SHP77 (cell line): ENCODE measurements around the gene CNTN6.

Experiments used
- DNase-seq, 2 experiments: peaks; one replicate each; lab custom pipeline; 2025; lab: John Stamatoyannopoulos, UW

Gene CNTN6

DNA sequence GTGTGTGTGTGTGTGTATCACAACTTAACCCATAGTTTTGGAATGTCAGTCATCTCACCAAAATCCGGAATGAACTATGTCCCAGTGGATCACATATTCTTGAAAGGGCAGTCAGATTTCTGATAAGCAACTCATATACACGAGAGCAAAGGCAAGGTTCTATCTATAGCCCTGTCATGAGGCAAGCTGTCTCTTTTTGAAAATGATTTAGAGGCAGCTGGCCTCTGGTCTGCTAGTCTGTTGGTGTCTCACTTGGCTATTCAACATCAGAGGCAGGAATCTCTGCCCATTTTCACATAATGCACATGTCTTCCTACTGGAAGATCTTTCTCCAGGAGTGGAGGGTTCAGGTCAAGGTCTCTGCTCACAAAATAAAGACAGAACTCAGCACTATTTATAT, 79.8 kb downstream of the CNTN6 start:
- no peak for DNase-seq

DNA sequence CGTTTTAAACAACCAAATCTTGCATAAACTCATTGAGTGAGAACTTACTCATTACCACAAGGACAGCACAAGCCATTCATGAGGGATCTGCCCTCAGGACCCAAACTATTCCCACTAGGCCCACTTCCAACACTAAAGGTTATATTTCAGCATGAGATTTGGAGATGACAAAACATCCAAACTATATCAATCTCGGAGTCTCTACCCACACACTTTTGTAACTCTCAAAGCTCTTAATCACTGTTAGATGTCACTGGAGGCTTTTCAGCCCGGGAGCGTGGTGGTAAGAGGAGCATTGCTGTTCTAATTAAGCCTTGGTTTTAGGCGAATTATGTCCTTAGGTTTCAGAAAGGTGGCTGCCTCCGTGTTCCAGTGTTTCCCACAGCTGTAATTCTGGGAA, 86.3 kb downstream of the CNTN6 start:
- no peak for DNase-seq

DNA sequence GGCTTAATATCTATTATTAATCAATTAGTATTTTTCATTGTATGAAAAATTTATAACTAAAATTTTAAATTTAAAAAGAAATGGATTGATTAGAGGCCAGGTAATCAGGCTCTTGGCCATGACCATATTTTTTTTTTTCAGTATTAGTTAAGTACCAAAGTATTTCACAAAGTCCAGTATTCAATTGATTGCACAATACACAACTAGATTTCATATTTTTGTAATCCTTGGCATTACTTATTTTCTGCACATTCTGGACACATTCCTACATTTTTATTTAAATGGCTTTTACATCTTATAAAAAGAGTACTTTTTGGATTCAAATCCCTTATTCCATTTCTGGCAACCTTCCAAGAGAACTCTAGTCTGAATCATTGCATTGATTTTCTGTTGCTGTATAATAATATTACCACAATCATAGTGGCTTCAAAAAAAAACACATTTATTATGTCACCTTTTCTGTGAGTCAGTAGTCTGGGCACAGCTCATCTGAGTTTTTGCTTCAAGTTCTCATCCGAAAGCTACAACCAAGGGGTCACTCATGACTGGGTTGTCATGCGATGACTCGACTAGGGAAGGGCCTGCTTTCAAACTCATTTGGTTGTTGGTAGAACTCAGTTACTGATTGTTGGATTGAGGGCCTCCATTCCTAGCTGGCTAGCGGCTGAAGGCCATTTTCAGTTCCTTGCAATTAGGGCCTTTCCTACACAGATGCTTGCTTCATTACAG, 90.7 kb downstream of the CNTN6 start:
- no peak for DNase-seq

DNA sequence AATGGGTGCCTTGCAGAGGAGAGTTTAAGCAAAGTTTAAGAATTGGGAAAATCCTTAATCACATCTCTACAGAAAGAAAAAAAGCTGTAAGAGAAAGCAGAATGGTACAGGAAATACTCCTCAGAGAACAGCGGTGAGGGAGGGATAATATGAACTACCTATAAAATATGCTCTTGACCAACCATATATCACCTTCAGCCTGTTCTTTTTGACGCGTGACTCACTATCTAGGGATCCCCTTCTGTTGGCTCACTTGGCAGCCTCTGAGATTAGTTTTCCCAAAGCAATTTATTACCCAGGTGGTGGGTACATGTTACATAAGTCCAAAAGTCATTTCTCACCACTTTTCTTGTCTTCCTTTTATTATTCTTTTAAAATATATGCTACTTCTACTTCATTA, 97.7 kb downstream of the CNTN6 start:
- DNase-seq = no peak

GRCh38 chr3:1191026-1191425, 98.2 kb downstream of the CNTN6 start:
- DNase-seq = no peak

DNA sequence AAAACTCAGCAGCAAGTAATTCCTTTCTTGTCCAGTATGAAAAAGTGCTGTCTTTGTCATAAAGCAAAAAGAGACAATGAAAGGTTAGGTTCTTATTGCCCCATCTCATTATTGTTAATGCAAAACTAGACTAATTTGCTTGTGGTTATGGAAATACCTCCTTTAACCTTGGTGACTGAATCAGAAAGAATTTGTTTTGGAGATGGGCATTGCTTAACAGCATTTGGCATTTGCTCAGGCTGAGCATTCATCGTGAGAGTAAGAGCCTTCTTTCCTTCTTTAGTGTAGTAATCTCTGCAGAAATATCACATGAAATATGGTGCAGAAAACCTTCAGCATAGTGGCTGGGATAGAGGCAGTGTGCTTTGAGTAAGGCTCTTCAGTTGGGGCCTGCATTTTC, 103.1 kb downstream of the CNTN6 start:
- DNase-seq = no peak

DNA sequence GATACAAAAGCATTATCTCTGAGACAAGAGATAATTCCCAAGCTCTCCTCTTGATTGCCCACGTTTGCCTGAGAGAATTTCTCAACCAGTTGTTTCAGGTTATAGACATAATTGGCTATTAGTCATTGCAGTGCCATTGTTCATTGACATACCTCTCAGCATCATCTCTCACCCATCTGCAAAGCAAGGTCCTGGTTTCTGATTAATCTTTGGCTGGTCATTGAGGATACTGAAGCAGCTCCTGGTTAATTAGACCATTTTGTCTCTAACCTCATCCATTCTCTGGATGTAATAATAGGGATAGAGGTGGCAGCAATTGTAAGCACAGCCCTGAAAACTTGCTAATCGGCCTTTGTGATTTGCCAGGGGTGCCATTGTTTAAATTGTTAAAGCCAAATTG, 104.2 kb downstream of the CNTN6 start:
- no peak for DNase-seq

DNA sequence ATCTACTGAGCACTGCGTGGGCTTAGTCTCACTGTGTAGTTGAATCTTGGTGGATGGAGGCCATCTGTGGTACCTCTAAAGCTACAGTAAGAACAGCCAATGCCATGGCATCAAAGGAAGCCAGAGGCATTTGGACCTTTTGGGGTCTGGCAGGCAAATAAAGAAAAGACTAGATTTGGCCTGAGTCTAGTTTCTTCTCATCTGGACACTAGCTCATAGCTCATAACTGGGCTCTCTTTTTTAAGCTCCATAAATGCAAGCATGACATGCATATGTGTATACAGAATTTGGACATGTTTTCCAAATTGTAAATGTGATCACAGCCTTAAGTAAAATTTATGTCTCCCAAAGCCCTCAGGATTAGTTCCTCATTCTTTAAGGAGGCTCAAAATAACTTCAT, 107.5 kb downstream of the CNTN6 start:
- DNase-seq = no peak

DNA sequence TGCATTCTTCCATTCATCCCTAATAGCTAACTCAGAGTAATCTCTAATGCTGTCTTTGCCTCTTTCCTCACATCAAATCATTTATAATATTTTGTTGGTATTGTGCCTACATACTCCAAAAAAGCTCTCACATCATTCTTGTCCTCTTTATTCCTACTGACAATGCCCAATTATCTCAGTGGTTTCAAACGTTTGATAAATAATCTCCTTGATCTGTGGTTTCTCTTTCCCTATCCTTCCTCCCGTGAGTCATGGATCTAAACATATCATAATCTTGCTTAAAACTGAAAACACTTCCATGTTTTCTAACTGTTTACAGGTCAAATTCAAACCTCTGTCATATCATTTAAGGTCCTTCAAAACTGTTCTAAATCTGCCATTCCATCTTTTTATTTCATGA, 115.1 kb downstream of the CNTN6 start:
- DNase-seq = no peak

- no peak for DNase-seq
Observed at GRCh38 chr3:1214933-1215332, 122.1 kb downstream of the CNTN6 start.

DNA sequence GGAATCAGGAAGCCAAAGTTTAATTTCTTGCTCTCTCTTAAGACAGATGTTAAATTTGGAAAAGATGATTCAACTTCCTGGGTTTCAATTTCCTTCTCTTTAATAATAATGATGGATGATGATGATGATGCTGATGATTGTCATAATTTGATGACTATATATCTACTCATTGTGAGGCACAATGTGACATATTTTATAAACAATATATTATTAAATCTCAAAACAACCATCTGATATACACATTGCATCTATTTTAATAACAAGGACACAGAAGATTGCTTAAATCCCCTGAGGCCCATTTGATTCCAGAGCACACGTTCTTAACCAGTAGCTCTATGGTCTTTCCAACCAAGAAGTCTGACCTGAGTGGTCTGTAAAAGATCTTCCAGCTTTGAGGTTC, 124.0 kb downstream of the CNTN6 start:
- DNase-seq = no peak

GRCh38 chr3:1227111-1227510, 134.3 kb downstream of the CNTN6 start:
- DNase-seq = no peak

DNA sequence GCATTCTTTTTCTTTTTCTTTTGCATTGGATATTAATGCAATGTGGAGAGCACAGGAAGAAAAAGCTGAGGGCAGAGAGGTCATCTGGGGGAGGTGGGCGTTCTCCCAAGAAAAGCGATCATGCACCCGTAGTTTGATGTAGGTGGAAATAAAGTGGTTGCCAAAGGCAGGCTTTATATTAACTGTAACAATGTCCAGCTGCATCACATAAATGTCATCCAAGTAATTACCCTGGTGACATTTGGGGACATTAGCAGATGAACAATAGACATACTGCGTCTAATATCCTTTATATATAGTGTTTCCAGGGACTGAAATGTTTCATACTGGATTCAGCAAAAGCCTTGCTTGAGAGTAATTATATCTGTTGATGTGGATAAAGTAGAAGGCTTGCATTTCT, 135.5 kb downstream of the CNTN6 start:
- no peak for DNase-seq

DNA sequence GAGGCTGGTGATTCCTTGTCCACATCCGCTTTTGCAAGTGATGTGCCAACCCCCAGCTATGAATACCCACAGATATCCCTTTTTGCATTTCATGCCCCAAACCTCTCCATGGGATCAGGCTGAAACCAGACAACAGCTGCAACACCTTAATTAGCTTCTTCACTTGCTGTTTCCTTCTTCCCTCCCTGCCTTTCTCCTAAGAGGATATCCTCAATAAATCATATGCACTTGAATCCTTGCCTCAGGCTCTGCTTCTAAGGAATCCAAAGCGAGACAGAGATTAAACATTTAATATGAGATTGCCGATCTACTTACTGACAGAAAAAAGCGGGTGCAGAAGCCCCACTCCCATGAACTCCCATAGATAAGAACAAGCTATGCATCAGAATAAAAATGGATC, 138.1 kb downstream of the CNTN6 start:
- DNase-seq = no peak

DNA sequence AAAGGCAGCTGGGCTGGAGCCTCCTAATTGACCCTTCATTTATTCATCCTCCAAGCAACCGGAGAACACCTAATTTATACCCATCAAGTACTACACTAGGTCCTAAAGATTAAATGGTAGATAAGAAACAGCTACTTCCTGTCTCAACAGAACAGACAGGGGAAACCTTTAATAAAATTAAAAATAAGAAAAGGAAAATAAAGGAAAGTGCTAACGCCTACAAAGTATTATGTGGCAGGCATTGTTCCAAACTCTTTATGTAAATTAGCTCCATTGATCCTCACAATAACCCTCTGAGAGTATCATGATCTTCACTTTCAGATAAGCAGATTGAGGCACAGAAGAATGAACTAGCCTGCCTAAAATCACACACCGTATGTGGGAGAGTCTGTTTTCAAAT, 139.5 kb downstream of the CNTN6 start:
- no peak for DNase-seq

DNA sequence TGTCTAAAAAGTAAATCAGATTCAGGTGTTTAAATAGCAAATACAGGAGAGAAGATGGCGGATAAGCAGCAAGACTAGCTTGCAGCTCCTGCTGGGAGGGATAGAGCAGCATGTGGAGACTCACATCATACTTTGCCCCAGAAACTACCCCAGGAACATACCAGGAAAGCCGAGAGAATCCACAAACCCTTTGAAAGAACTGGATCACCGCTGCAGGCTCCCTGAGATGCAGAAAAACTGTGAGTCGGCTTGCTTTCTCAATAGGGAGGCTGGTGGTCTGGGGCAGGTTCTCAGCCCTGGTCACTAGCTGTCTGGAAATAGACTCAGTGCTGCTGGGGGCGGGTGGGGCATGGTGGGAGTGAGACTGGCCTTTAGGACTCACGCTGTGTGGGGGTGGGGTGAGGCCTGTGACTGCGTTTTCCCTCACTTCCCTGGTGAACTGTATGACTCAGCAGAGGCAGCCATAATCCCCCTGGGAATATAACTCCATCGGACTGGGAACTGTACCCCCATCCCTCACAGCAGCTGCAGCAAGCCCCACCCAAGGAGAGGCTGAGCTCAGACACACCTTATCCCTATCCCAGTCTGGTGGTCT, 142.8 kb downstream of the CNTN6 start:
- peak in 1 of 2 experiments; percentile 1 for DNase-seq

DNA sequence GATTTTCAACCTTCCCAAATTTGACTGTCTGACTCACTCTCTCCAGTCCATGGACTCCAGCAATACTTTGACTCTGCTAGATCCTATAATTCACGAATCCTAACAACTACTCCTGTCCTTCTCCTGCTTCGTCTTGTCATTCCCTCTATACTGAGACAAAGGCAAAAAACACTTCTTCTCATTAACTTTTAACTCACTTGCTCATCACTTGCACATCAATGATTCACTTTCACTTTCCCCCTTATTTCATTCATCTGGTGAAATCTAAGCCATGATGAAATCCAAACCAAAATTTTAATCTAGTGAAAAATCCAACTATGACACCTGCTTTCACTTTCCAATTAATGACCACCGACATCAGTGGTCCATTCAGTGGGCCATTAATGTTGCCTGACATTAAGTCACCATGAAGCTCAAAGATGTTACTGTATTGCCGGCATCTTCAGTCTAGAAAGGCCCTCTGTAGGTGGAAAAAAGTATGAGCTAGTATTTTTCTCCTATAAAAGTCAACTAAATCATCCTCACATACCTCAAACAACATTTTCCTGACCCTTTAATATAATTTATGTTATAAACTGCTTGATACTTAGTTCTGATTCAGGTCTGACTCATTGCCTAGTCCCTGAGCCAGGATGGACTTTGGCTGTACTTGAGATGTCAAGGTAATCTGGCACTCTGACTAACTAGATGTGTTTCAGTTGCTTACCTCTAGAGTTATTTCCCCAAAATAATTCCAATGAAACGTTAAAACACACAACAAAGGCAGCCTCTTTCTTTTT, 158.6 kb downstream of the CNTN6 start:
- no peak for DNase-seq

DNA sequence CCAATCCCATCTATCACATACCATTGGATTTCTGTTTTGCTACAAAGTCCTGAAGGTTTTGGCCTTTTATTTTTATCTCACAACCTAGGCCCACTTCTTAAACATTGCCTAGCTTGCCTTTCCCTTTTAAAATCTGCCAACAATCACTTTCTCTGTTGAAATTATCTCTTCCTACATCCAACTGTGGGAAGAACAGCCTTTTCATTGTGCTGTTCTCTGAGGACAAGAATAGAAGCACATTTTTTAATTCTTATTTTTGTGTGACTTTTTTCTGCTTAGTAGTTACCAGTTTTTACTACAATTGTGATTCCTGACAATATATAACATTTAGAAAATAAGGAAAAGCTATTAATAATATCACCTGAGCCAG, 159.2 kb downstream of the CNTN6 start:
- DNase-seq = no peak

GRCh38 chr3:1262246-1262645, 169.4 kb downstream of the CNTN6 start:
- DNase-seq = no peak

DNA sequence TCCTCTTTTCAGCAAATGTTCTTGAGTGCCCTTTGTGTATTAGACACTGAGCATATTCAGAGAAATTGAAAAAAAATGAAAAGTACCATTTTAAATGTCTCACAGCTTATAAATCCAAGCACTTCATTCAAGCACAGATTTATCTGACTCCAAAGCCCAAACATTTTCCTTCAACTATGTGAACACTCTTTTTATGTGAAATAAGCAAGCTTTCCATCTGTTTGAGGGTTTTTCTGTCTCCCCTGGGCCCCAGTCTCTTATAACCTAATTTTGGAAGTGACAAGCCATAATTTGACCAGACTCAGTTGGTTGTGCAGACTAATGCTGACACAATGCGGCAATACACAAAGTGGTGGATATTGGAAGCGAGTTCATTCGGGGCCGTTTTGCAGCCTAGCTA, 170.3 kb downstream of the CNTN6 start:
- no peak for DNase-seq

GRCh38 chr3:1269808-1270207, 177.0 kb downstream of the CNTN6 start:
- DNase-seq = no peak

DNA sequence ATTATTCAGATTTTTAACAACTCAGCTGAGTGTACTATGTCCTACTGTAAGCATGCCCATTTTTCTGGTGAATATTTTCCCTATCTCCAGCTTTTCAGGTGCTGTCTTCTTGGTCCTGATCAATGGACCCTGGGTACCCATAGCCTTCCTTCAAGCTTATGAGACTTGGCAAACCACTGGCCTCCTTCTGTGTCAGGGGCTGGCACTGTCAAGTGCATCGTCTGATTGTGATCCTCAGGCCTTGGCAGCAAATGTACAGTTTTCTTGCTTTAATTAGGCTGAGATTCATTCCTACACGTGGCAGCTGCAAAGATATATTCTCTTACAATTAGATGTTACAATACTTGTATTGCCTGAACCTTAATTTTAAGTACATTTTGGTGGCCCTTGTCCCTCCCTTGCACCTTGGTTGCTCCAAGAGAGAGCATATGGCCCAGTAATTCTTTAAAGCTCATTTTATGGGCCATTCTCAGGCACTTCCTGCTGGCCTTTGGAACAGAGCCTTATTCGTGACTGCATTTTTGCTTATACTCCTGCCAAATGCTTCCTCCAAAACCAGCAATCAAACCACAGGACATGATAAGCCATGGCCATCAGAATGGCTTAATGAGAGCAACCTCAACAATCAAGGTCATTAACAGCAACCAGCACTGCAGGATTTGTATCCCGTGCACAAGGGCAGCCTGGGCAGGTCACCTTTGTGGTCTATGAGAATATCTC, 179.9 kb downstream of the CNTN6 start:
- no peak for DNase-seq

DNA sequence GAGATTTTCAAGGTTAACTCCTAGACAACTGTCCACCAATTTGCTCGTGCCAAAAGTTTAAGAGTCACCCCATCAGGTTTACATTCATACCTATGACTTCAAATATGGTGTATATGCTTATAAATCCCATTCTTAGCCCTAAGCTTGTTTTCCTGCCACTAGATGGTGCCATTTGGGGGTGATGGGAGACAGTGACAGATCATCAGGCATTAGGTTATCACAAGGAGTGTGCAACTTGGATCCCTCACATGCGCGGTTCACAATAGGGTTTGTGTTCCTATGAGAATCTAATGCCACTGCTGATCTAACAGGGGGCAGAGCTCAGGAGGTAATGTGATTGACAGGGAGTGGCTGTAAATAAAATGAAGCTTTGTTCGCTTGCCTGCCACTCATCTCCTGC, 182.7 kb downstream of the CNTN6 start:
- DNase-seq = peak; percentile 15 to 36
